ENCODE results near the gene C14orf93.

Gene C14orf93

GRCh38 chr14:23044840-23045239 lies 34.9 kb upstream of the C14orf93 start:
- no peak for DNase-seq

- DNase-seq, result no peak
These were observed 33.8 kb upstream of the C14orf93 start for GRCh38 chr14:23043754-23044153.

- DNase-seq, result no peak
These were observed 33.2 kb upstream of the C14orf93 start for GRCh38 chr14:23043145-23043544.

GRCh38 chr14:23042162-23042965 lies 32.4 kb upstream of the C14orf93 start, which contains the start of gene PSMB11:
TSS of gene PSMB11 (plus strand) at chr14:23042212. CDS start at chr14:23042226, 14 bp downstream.
- DNase-seq, result no peak

- DNase-seq, result no peak
These were observed 31.8 kb upstream of the C14orf93 start for GRCh38 chr14:23041729-23042128.

- no peak for DNase-seq
These were observed 30.2 kb upstream of the C14orf93 start for GRCh38 chr14:23040100-23040499.

GRCh38 chr14:23035303-23036144 lies 25.6 kb upstream of the C14orf93 start:
- no peak for DNase-seq

GRCh38 chr14:23034498-23035302 lies 24.8 kb upstream of the C14orf93 start, which contains the start of gene PSMB5:
TSS of gene PSMB5 (minus strand) at chr14:23034900. CDS start at chr14:23034881, 19 bp downstream.
- peak; percentile 88 for DNase-seq

- no peak for DNase-seq
These were observed 24.0 kb upstream of the C14orf93 start for GRCh38 chr14:23033801-23034497.

- DNase-seq, result no peak
These were observed 23.3 kb upstream of the C14orf93 start for GRCh38 chr14:23033251-23033727.

- no peak for DNase-seq
These were observed 21.0 kb upstream of the C14orf93 start for GRCh38 chr14:23030936-23031335.

- DNase-seq, result no peak
These were observed 18.9 kb upstream of the C14orf93 start for GRCh38 chr14:23028799-23029198.

- DNase-seq, result no peak
These were observed 15.3 kb upstream of the C14orf93 start for GRCh38 chr14:23025151-23025814.

- no peak for DNase-seq
These were observed 14.7 kb upstream of the C14orf93 start for GRCh38 chr14:23024612-23025075.

- DNase-seq, result no peak
These were observed 13.8 kb upstream of the C14orf93 start for GRCh38 chr14:23023795-23024152.

- no peak for DNase-seq
These were observed 13.3 kb upstream of the C14orf93 start for GRCh38 chr14:23023022-23023794.

GRCh38 chr14:23021889-23022442 lies 12.0 kb upstream of the C14orf93 start:
- DNase-seq, result no peak

GRCh38 chr14:23021434-23021833 lies 11.5 kb upstream of the C14orf93 start:
- DNase-seq, result no peak

GRCh38 chr14:23020143-23021128 lies 10.5 kb upstream of the C14orf93 start:
- DNase-seq, result no peak
